ENCODE measurements around the gene TBC1D24.
"Not testable (repeated sequence)": the region's sequence is repeated elsewhere in the genome, so short reads cannot be mapped to it uniquely, and the experiment has no call there.

Gene TBC1D24

DNA sequence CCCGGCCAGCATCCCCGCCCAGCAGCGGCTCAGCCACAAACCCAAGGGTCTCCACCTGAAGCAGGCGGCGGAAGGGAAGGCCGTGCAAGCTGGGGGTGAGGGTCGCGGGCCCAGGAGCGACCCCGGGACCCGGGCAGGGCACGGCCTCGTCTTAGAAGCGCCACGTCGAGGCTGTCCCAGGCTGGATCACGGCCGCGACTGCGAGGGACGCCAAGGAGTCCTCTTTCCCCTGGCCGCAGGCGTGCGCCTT, 46.2 kb upstream of the TBC1D24 start:
- H3K27me3 ChIP-seq (ENCODE audit: insufficient read depth, low read depth, severe bottlenecking): no peaks in the 10 kb centered on the region
- TF ChIP-seq, protein P1, sequence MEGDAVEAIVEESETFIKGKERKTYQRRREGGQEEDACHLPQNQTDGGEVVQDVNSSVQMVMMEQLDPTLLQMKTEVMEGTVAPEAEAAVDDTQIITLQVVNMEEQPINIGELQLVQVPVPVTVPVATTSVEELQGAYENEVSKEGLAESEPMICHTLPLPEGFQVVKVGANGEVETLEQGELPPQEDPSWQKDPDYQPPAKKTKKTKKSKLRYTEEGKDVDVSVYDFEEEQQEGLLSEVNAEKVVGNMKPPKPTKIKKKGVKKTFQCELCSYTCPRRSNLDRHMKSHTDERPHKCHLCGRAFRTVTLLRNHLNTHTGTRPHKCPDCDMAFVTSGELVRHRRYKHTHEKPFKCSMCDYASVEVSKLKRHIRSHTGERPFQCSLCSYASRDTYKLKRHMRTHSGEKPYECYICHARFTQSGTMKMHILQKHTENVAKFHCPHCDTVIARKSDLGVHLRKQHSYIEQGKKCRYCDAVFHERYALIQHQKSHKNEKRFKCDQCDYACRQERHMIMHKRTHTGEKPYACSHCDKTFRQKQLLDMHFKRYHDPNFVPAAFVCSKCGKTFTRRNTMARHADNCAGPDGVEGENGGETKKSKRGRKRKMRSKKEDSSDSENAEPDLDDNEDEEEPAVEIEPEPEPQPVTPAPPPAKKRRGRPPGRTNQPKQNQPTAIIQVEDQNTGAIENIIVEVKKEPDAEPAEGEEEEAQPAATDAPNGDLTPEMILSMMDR (IDR thresholded peaks at IDR 0.05; ENCODE audit: low read depth, low read length): no peak
- no peaks in the 10 kb centered on the region for H3K9me3 ChIP-seq (ENCODE audit: severe bottlenecking)
- peak overlapping the region; percentile 99 for H3K27ac ChIP-seq
- H3K36me3 ChIP-seq: peaks cover 32% of the 10 kb centered on the region
- H3K4me3 ChIP-seq (ENCODE audit: low read depth, low read length): peak overlapping the region; percentile 62
- DNase-seq: no peak

- TF ChIP-seq, protein P1 (IDR thresholded peaks at IDR 0.05; ENCODE audit: low read depth, low read length): 0 out of 2 replicates have a peak, but pooled peaks have one; percentile 6
- H3K27ac ChIP-seq: peak within 1 kb of the TSS; percentile 99
Observed at GRCh38 chr16:2429034-2429770, 45.7 kb upstream of the TBC1D24 start, which contains the start of gene CCNF. Gene CCNF (plus strand): TSS chr16:2429447. CDS start chr16:2429482, 35 bp downstream.

DNA sequence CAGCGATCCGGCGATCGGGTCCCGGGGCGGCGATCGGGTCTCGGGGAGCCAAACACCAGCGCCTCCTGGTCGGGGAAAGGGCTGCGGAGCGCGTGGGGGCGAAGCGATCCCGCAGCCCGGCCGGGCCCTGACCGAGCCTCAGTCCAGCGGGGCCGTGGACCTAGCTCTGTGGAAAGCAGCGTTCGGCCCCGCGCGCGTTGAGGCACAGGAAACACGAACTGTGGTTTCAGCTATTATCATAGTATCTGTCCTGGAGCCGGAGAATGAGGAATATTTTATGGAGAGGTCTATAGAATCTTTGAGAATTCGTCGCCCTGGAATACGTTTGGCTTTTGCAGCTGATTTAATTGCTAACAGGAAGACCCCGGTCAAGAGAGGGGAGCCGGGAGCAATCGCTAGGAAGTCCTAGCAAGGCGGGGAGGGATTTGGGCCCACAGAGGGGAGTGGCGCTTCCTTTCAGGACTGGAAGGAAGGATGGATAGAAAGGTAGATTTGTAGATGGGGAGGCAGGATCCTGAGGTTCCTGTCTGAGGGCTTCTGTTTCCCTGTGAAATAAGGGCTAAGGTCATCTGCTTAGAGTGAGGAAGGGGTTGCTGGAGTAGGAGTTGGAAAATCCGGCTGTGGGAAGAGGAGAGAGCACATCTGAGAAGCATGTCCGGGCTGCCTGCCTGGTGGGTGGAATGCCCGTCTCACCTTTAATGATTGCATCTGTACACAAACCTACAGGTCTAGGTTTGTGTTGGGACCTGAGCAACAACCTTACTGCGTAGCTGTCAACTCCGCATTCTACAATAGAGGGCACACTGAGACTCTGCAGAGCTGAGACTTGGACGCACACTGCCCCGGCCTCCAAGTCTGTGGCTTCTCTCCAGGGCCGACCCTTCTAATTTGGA, 44.9 kb upstream of the TBC1D24 start:
- no peaks in the 10 kb centered on the region for H3K27me3 ChIP-seq (ENCODE audit: insufficient read depth, low read depth, severe bottlenecking)
- H3K9me3 ChIP-seq (ENCODE audit: severe bottlenecking): no peaks in the 10 kb centered on the region
- H3K27ac ChIP-seq: peak overlapping the region; percentile 86
- no peak for DNase-seq
- TF ChIP-seq, protein P1 (IDR thresholded peaks at IDR 0.05; ENCODE audit: low read depth, low read length): no peak
- H3K36me3 ChIP-seq: peaks cover 44% of the 10 kb centered on the region
- peak overlapping the region; percentile 95 for H3K4me3 ChIP-seq (ENCODE audit: low read depth, low read length)

More at GRCh38 chr16:2429034-2429770, 45.7 kb upstream of the TBC1D24 start, which contains the start of gene CCNF:
- Histone ChIP-seq H3K36me3 (peaks cover 37% of the 10 kb centered on the region), H3K4me3 (ENCODE audit: low read depth, low read length) (peak within 1 kb of the TSS; percentile 95), H3K27me3 (ENCODE audit: insufficient read depth, low read depth, severe bottlenecking) (no peaks in the 10 kb centered on the region), H3K9me3 (ENCODE audit: severe bottlenecking) (no peaks in the 10 kb centered on the region)
- peak; percentile 99 for DNase-seq

DNA sequence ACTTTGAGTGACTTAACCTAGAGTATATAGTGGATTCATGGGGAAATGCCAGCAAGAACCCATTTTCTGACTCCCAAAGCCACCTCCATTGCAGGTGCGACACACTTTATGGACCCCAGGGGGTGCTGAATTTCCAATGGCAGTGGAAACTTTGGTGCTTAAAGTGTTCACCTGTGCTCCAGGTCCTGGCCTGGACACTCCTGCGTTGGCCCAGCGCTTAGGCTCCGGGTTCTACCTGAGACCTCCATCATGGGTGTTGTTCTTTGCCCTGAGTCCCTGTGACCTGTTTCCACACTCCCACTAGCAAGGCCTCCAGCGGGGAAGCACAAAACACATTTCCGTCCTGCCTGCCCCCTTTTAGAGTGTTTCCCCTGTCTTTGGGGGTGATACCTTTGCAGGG, 42.6 kb upstream of the TBC1D24 start:
- H3K9me3 ChIP-seq (ENCODE audit: severe bottlenecking): no peaks in the 10 kb centered on the region
- H3K36me3 ChIP-seq: peaks cover 61% of the 10 kb centered on the region
- H3K27ac ChIP-seq: no peak overlapping the region
- H3K27me3 ChIP-seq (ENCODE audit: insufficient read depth, low read depth, severe bottlenecking): no peaks in the 10 kb centered on the region
- TF ChIP-seq, protein P1 (IDR thresholded peaks at IDR 0.05; ENCODE audit: low read depth, low read length): no peak
- no peak overlapping the region for H3K4me3 ChIP-seq (ENCODE audit: low read depth, low read length)
- DNase-seq: no peak

DNA sequence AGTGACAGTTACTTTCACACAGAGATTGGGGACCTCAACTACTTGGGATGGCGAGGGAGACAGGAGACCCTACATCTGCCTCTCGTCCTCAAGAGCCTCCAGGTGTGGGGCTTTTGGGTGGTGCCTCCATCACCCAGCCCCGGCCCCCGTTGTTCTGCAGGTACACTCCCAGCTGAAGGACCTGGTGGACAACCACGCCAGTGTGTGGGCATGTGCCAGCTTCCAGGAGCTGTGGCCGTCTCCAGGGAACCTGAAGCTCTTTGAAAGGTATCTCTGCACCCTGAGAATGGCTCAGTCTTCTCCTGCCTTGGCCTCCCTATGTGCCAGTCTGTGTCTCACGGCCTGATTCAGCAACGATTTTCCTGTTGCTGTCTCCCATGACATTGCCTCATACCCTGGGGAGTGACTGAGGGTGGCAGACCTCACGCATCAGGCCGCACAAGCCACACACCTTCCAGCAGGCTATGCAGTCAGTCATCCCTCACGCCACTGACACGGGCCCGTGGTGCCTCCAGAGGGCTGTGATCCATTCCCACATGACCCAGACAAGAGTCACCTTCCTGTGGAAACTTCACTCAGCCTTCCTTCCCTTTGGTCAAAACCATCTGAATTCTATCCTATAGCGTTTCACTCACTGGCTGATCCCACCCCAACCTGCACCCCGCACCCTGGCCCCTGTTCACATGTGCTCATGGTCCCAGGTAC, 42.0 kb upstream of the TBC1D24 start:
- Histone ChIP-seq H3K36me3 (peaks cover 68% of the 10 kb centered on the region), H3K9me3 (ENCODE audit: severe bottlenecking) (no peaks in the 10 kb centered on the region), H3K27me3 (ENCODE audit: insufficient read depth, low read depth, severe bottlenecking) (no peaks in the 10 kb centered on the region), H3K27ac (no peak overlapping the region), H3K4me3 (ENCODE audit: low read depth, low read length) (no peak overlapping the region)
- DNase-seq: no peak
- TF ChIP-seq, protein P1 (IDR thresholded peaks at IDR 0.05; ENCODE audit: low read depth, low read length): no peak

DNA sequence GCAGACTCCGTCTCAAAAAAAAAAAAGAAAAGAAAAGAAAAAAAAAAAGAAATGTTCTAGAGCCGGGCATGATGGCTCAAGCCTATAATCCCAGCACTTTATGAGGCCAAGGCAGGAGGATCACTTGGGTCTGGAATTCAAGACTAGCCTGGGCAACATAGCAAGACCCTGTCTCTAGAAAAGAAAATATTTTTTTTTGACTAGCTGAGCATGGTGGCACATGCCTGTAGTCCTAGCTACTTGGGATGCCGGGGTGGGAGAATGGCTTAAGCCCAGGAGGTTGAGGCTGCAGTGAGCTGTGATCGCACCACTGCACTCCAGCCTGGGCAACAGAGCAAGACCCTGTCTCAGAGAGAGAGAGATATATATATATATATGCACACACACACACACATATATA, 39.7 kb upstream of the TBC1D24 start:
- not testable (repeated sequence) for H3K27ac ChIP-seq; DNase-seq; H3K27me3 ChIP-seq (ENCODE audit: insufficient read depth, low read depth, severe bottlenecking); H3K4me3 ChIP-seq (ENCODE audit: low read depth, low read length); H3K9me3 ChIP-seq (ENCODE audit: severe bottlenecking)
- H3K36me3 ChIP-seq: peaks cover 91% of the 10 kb centered on the region
